Parathyroid adenoma (tissue), 2 donors: ENCODE measurements around the gene MBD4.

Experiments
- H2AFZ ChIP-seq: fragments of 300-600 bp; sonication (generic); one replicate; pipeline ENCODE4 v1.7.0; 2017; ENCODE audit warnings: antibody characterized with exemption, mild to moderate bottlenecking
- H3K27ac ChIP-seq: fragments of 300-600 bp; sonication (generic); one replicate; pipeline ENCODE4 v1.7.0; 2017
- H3K27me3 ChIP-seq: fragments of 300-600 bp; sonication (generic); one replicate; pipeline ENCODE4 v1.7.0; 2017; ENCODE audit warnings: low read length; ENCODE audit not compliant: control insufficient read depth, insufficient read depth
- H3K36me3 ChIP-seq: fragments of 300-600 bp; sonication (generic); one replicate; pipeline ENCODE4 v1.7.0; 2017; ENCODE audit warnings: low read length; ENCODE audit not compliant: control insufficient read depth, insufficient read depth
- H3K4me1 ChIP-seq: fragments of 300-600 bp; sonication (generic); one replicate; pipeline ENCODE4 v1.7.0; 2017; ENCODE audit warnings: control low read depth
- H3K4me2 ChIP-seq: fragments of 300-600 bp; sonication (generic); one replicate; pipeline ENCODE4 v1.7.0; 2017; ENCODE audit warnings: low read length
- H3K4me3 ChIP-seq: fragments of 300-600 bp; sonication (generic); one replicate; pipeline ENCODE4 v1.7.0; 2017; ENCODE audit warnings: low read depth, low read length
- H3K79me2 ChIP-seq: fragments of 300-600 bp; sonication (generic); one replicate; pipeline ENCODE4 v1.7.0; 2017; ENCODE audit warnings: control low read depth
- H3K9ac ChIP-seq: fragments of 300-600 bp; sonication (generic); one replicate; pipeline ENCODE4 v1.7.0; 2017; ENCODE audit warnings: mild to moderate bottlenecking
- H3K9me3 ChIP-seq: fragments of 300-600 bp; sonication (generic); one replicate; pipeline ENCODE4 v1.7.0; 2017; ENCODE audit warnings: low read length; ENCODE audit not compliant: control insufficient read depth
- CTCF ChIP-seq: fragments of 300-600 bp; sonication (generic); IDR thresholded peaks from one replicate; pipeline ENCODE4 v1.7.0; 2017; ENCODE audit warnings: antibody characterized with exemption, mild to moderate bottlenecking
- donor health status: primary hyperparathyroidism.

The MBD4 gene

GRCh38 chr3:129382366-129382765 is 57.4 kb downstream of the MBD4 start:
- no peaks in the 10 kb centered on the region for H3K9me3 ChIP-seq
- H3K9ac ChIP-seq, result no peak overlapping the region
- no peaks in the 10 kb centered on the region for H3K79me2 ChIP-seq
- H3K27ac ChIP-seq, result no peak overlapping the region
- H3K27me3 ChIP-seq, result no peaks in the 10 kb centered on the region
- no peak overlapping the region for H2AFZ ChIP-seq
- no peaks in the 10 kb centered on the region for H3K36me3 ChIP-seq
- H3K4me3 ChIP-seq, result no peak overlapping the region
- no peak overlapping the region for H3K4me2 ChIP-seq
- TF ChIP-seq CTCF, result no peak
- H3K4me1 ChIP-seq, result no peaks in the 10 kb centered on the region
